GM21381 (cell line): Measurements from ENCODE around the gene TTC9B.

Experiments
- ATAC-seq: cut with Tn5 transposase; IDR thresholded peaks from one replicate; pipeline ENCODE4 v1.9.1; 2021; ENCODE audit warnings: mild to moderate bottlenecking, moderate library complexity; ENCODE audit not compliant: unreplicated experiment

The TTC9B gene

GRCh38 chr19:40249201-40249600 is 31.0 kb upstream of the TTC9B start:
- no peak for ATAC-seq

- ATAC-seq, result no peak
Observed at GRCh38 chr19:40247735-40248262, 29.6 kb upstream of the TTC9B start.

- ATAC-seq, result no peak
Observed at GRCh38 chr19:40247178-40247577, 29.0 kb upstream of the TTC9B start.

- no peak for ATAC-seq
Observed at GRCh38 chr19:40246292-40247073, 28.3 kb upstream of the TTC9B start.

- ATAC-seq, result no peak
Observed at GRCh38 chr19:40245506-40246128, 27.4 kb upstream of the TTC9B start.

GRCh38 chr19:40244579-40245317 is 26.6 kb upstream of the TTC9B start:
- ATAC-seq, result no peak

GRCh38 chr19:40243181-40243580 is 25.0 kb upstream of the TTC9B start:
- no peak for ATAC-seq

- no peak for ATAC-seq
Observed at GRCh38 chr19:40242480-40242879, 24.3 kb upstream of the TTC9B start.

- no peak for ATAC-seq
Observed at GRCh38 chr19:40241809-40242384, 23.7 kb upstream of the TTC9B start.

GRCh38 chr19:40241125-40241808 is 23.1 kb upstream of the TTC9B start:
- no peak for ATAC-seq

- no peak for ATAC-seq
Observed at GRCh38 chr19:40240332-40240731, 22.1 kb upstream of the TTC9B start.

- no peak for ATAC-seq
Observed at GRCh38 chr19:40239415-40240226, 21.4 kb upstream of the TTC9B start.

- ATAC-seq, result no peak
Observed at GRCh38 chr19:40238775-40239174, 20.6 kb upstream of the TTC9B start.

- ATAC-seq, result no peak
Observed at GRCh38 chr19:40237791-40238190, 19.6 kb upstream of the TTC9B start.

GRCh38 chr19:40236366-40236765 is 18.2 kb upstream of the TTC9B start:
- ATAC-seq, result no peak

GRCh38 chr19:40236026-40236355 is 17.8 kb upstream of the TTC9B start:
- ATAC-seq, result no peak

GRCh38 chr19:40235238-40236025 is 17.2 kb upstream of the TTC9B start:
- ATAC-seq, result no peak

- no peak for ATAC-seq
Observed at GRCh38 chr19:40234429-40235237, 16.4 kb upstream of the TTC9B start.
